Osteoblast (primary cell): Measurements from ENCODE around the gene OCA2. TPM values are rescaled to one million over a fixed set of nuclear protein-coding genes. Genes with fewer than 3 reads are reported as not detected.

Source experiments
- DNase-seq: peaks from one replicate; pipeline ENCODE4 v3.0.0; 2011; ENCODE audit warnings: low spot score, mixed read lengths; ENCODE audit not compliant: insufficient read length; ENCODE audit errors: missing footprints
- H2AFZ ChIP-seq: 2 replicates; pipeline ENCODE4 v1.6.0; 2011; ENCODE audit warnings: mild to moderate bottlenecking, low read length
- H3K27ac ChIP-seq: 2 replicates; pipeline ENCODE4 v1.5.1; 2011; ENCODE audit warnings: mild to moderate bottlenecking, low read depth, low read length, moderate library complexity
- H3K27me3 ChIP-seq: 2 replicates; pipeline ENCODE4 v1.6.0; 2012; ENCODE audit warnings: mild to moderate bottlenecking, control low read depth, inconsistent platforms, low read length, moderate library complexity; ENCODE audit not compliant: insufficient read depth
- H3K36me3 ChIP-seq: 2 replicates; pipeline ENCODE4 v1.5.1; 2011; ENCODE audit warnings: mild to moderate bottlenecking, low read length, control low read depth, moderate library complexity; ENCODE audit not compliant: insufficient read depth
- H3K4me1 ChIP-seq: 2 replicates; pipeline ENCODE4 v1.5.1; 2011; ENCODE audit warnings: mild to moderate bottlenecking, low read length, control low read depth, moderate library complexity; ENCODE audit not compliant: insufficient read depth
- H3K4me2 ChIP-seq: 2 replicates; pipeline ENCODE4 v1.6.0; 2011; ENCODE audit warnings: mild to moderate bottlenecking, low read length; ENCODE audit not compliant: insufficient read depth
- H3K4me3 ChIP-seq: fragments of 200-600 bp; sonication (generic); 3 replicates; pipeline ENCODE4 v1.5.1; 2012; ENCODE audit warnings: mild to moderate bottlenecking, low read length, inconsistent platforms; ENCODE audit not compliant: insufficient read depth
- H3K79me2 ChIP-seq: 2 replicates; pipeline ENCODE4 v1.6.0; 2012; ENCODE audit warnings: mild to moderate bottlenecking, low read length, control low read depth, inconsistent platforms; ENCODE audit not compliant: insufficient read depth
- H3K9me3 ChIP-seq: 2 replicates; pipeline ENCODE4 v1.5.1; 2011; ENCODE audit warnings: low read depth, low read length, control low read depth
- H4K20me1 ChIP-seq: 2 replicates; pipeline ENCODE4 v1.6.0; 2012; ENCODE audit warnings: mild to moderate bottlenecking, low read length, control low read depth; ENCODE audit not compliant: insufficient read depth
- CTCF ChIP-seq: IDR thresholded peaks from 2 replicates; pipeline ENCODE4 v1.5.1; 2011; ENCODE audit warnings: mild to moderate bottlenecking, low read depth, low read length, moderate library complexity; ENCODE audit errors: extremely low read depth
- total RNA-seq: library from RNA; depleted of rRNA; stranded (reverse); fragments of >200 nt; gene quantifications from 2 replicates; pipeline ENCODE4 v1.2.3, GENCODE V29; 2012

Gene OCA2
- total RNA-seq, 1 donor, result not detected

- H4K20me1 ChIP-seq, result peaks cover 11% of the 10 kb centered on the region
- no peak for TF ChIP-seq CTCF
- H3K4me3 ChIP-seq, result no peak overlapping the region
- H3K4me1 ChIP-seq, result peaks cover 2% of the 10 kb centered on the region
- DNase-seq, result no peak
- no peak overlapping the region for H3K4me2 ChIP-seq
- H3K27me3 ChIP-seq, result no peaks in the 10 kb centered on the region
- no peaks in the 10 kb centered on the region for H3K79me2 ChIP-seq
- H3K36me3 ChIP-seq, result peaks cover 49% of the 10 kb centered on the region
- no peak overlapping the region for H2AFZ ChIP-seq
- no peak overlapping the region for H3K27ac ChIP-seq
- H3K9me3 ChIP-seq, result no peaks in the 10 kb centered on the region
Observed at GRCh38 chr15:28112101-28112760, 13.1 kb upstream of the OCA2 start.

GRCh38 chr15:28111543-28111942 is 12.4 kb upstream of the OCA2 start:
- peaks cover 11% of the 10 kb centered on the region for H4K20me1 ChIP-seq
- no peaks in the 10 kb centered on the region for H3K79me2 ChIP-seq
- no peak for TF ChIP-seq CTCF
- H2AFZ ChIP-seq, result no peak overlapping the region
- no peaks in the 10 kb centered on the region for H3K9me3 ChIP-seq
- peaks cover 45% of the 10 kb centered on the region for H3K36me3 ChIP-seq
- H3K27me3 ChIP-seq, result no peaks in the 10 kb centered on the region
- no peak overlapping the region for H3K27ac ChIP-seq
- H3K4me2 ChIP-seq, result no peak overlapping the region
- H3K4me1 ChIP-seq, result peaks cover 2% of the 10 kb centered on the region
- no peak overlapping the region for H3K4me3 ChIP-seq
- peak; percentile 54 for DNase-seq

GRCh38 chr15:28110481-28110881 is 11.4 kb upstream of the OCA2 start:
- TF ChIP-seq CTCF, result no peak
- H3K27ac ChIP-seq, result no peak overlapping the region
- no peaks in the 10 kb centered on the region for H3K9me3 ChIP-seq
- H3K4me1 ChIP-seq, result peaks cover 2% of the 10 kb centered on the region
- no peak overlapping the region for H2AFZ ChIP-seq
- H3K79me2 ChIP-seq, result no peaks in the 10 kb centered on the region
- H3K27me3 ChIP-seq, result no peaks in the 10 kb centered on the region
- peak; percentile 51 for DNase-seq
- H3K4me3 ChIP-seq, result no peak overlapping the region
- H3K36me3 ChIP-seq, result peaks cover 36% of the 10 kb centered on the region
- H3K4me2 ChIP-seq, result no peak overlapping the region
- peaks cover 11% of the 10 kb centered on the region for H4K20me1 ChIP-seq

- H3K4me3 ChIP-seq, result no peak overlapping the region
- H3K4me2 ChIP-seq, result no peak overlapping the region
- peaks cover 30% of the 10 kb centered on the region for H3K36me3 ChIP-seq
- peaks cover 2% of the 10 kb centered on the region for H3K4me1 ChIP-seq
- H2AFZ ChIP-seq, result no peak overlapping the region
- no peaks in the 10 kb centered on the region for H3K27me3 ChIP-seq
- no peak overlapping the region for H3K27ac ChIP-seq
- peaks cover 10% of the 10 kb centered on the region for H4K20me1 ChIP-seq
- H3K79me2 ChIP-seq, result no peaks in the 10 kb centered on the region
- no peaks in the 10 kb centered on the region for H3K9me3 ChIP-seq
- no peak for TF ChIP-seq CTCF
- DNase-seq, result peak; percentile 76
Observed at GRCh38 chr15:28109626-28110455, 10.7 kb upstream of the OCA2 start.
